Neuronal stem cell (in vitro differentiated cells): ENCODE data around the gene CA14.
A peak's percentile ranks its signal among the peaks of the same experiment; 100 is the strongest.
"Not testable (repeated sequence)": the region's sequence is repeated elsewhere in the genome, so short reads cannot be mapped to it uniquely, and the experiment has no call there.

ENCODE experiments used
- DNase-seq: peaks from one replicate; pipeline ENCODE4 v3.0.0-alpha.2; 2013; ENCODE audit warnings: low spot score
- H2AFZ ChIP-seq: one replicate; pipeline ENCODE4 v1.6.1; 2013; ENCODE audit warnings: mild to moderate bottlenecking, low read length, inconsistent platforms
- H2AK5ac ChIP-seq: 2 replicates; pipeline ENCODE4 v1.6.1; 2013; ENCODE audit warnings: low read depth, mild to moderate bottlenecking, inconsistent platforms, low read length, moderate library complexity, mixed read lengths
- H2BK120ac ChIP-seq: 2 replicates; pipeline ENCODE4 v1.6.1; 2013; ENCODE audit warnings: low read depth, mild to moderate bottlenecking, inconsistent platforms, low read length, moderate library complexity, mixed read lengths
- H2BK12ac ChIP-seq: one replicate; pipeline ENCODE4 v1.6.1; 2013; ENCODE audit warnings: low read length, inconsistent platforms
- H2BK15ac ChIP-seq: 2 replicates; pipeline ENCODE4 v1.6.1; 2013; ENCODE audit warnings: mild to moderate bottlenecking, low read length, inconsistent platforms, mixed read lengths
- H2BK5ac ChIP-seq: one replicate; pipeline ENCODE4 v1.6.1; 2013; ENCODE audit warnings: inconsistent platforms, mild to moderate bottlenecking, low read length, moderate library complexity
- H3K14ac ChIP-seq: one replicate; pipeline ENCODE4 v1.6.1; 2013; ENCODE audit warnings: low read length, inconsistent platforms
- H3K18ac ChIP-seq: 2 replicates; pipeline ENCODE4 v1.6.1; 2013; ENCODE audit warnings: low read length, inconsistent platforms
- H3K23ac ChIP-seq: 2 replicates; pipeline ENCODE4 v1.6.1; 2013; ENCODE audit warnings: low read depth, mild to moderate bottlenecking, mixed read lengths, low read length, inconsistent platforms; ENCODE audit not compliant: poor library complexity
- H3K27ac ChIP-seq: replicated peaks from 3 replicates; pipeline ENCODE4 v1.5.1; 2013; ENCODE audit warnings: low read length, inconsistent platforms
- H3K27me3 ChIP-seq, 3 experiments: 2 replicates each; pipeline ENCODE4 v1.6.1; 2013; ENCODE audit warnings: low read length in 3 of 3, mild to moderate bottlenecking in 2 of 3, inconsistent platforms in 1 of 3, low read depth in 1 of 3, mixed read lengths in 1 of 3, moderate library complexity in 1 of 3; ENCODE audit not compliant: control insufficient read depth in 3 of 3, insufficient read depth in 3 of 3
- H3K36me3 ChIP-seq, 2 donors: replicated peaks in 1 of 2; 2 replicates each; pipeline ENCODE4 v1.6.1; 2013; ENCODE audit warnings: low read length in 2 of 2; ENCODE audit not compliant: control insufficient read depth in 2 of 2, insufficient read depth in 2 of 2
- H3K4ac ChIP-seq: 2 replicates; pipeline ENCODE4 v1.6.1; 2013; ENCODE audit warnings: inconsistent platforms, mild to moderate bottlenecking, low read length, moderate library complexity
- H3K4me1 ChIP-seq, 2 donors: 1 replicate in 1 of 2; 2 replicates in 1 of 2; pipeline ENCODE4 v1.6.1; 2013; ENCODE audit warnings: low read length in 2 of 2, low read depth in 1 of 2; ENCODE audit not compliant: control insufficient read depth in 2 of 2, insufficient read depth in 1 of 2
- H3K4me2 ChIP-seq: one replicate; pipeline ENCODE4 v1.6.1; 2013; ENCODE audit warnings: mild to moderate bottlenecking, low read length, inconsistent platforms; ENCODE audit not compliant: insufficient read depth, poor library complexity, severe bottlenecking
- H3K4me3 ChIP-seq, 2 donors: 2 replicates each; pipeline ENCODE4 v1.5.1; 2013; ENCODE audit warnings: low read length in 2 of 2, mild to moderate bottlenecking in 2 of 2, inconsistent platforms in 1 of 2, moderate library complexity in 1 of 2
- H3K79me1 ChIP-seq: one replicate; pipeline ENCODE4 v1.6.1; 2013; ENCODE audit warnings: low read depth, mild to moderate bottlenecking, inconsistent platforms, low read length, moderate library complexity
- H3K9ac ChIP-seq: one replicate; pipeline ENCODE4 v1.6.1; 2013; ENCODE audit warnings: mild to moderate bottlenecking, low read depth, low read length, inconsistent platforms; ENCODE audit not compliant: poor library complexity
- H3K9me3 ChIP-seq, 2 donors: replicated peaks in 1 of 2; 2 replicates each; pipeline versions ENCODE3 to v1.6.1; 2013; ENCODE audit warnings: low read length in 2 of 2, mild to moderate bottlenecking in 2 of 2, inconsistent platforms in 1 of 2, low read depth in 1 of 2, mixed read lengths in 1 of 2, moderate library complexity in 1 of 2; ENCODE audit not compliant: control insufficient read depth in 2 of 2, insufficient read depth in 1 of 2
- H4K8ac ChIP-seq: one replicate; pipeline ENCODE4 v1.6.1; 2013; ENCODE audit warnings: low read depth, mild to moderate bottlenecking, inconsistent platforms, low read length, moderate library complexity
- H4K91ac ChIP-seq: one replicate; pipeline ENCODE4 v1.6.1; 2013; ENCODE audit warnings: low read length, low read depth, mild to moderate bottlenecking, inconsistent platforms; ENCODE audit not compliant: poor library complexity
- WGBS, 2 donors: extraction: QIAGEN DNeasy Blood & Tissue Kit; methylation state at CpG; one replicate each; pipeline ENCODE4 v1.1.7; 2013; ENCODE audit warnings: missing lambda C conversion rate in 2 of 2, mixed read lengths in 1 of 2; ENCODE audit not compliant: insufficient read length in 2 of 2, insufficient replicate concordance in 1 of 2; ENCODE audit errors: extremely low coverage in 2 of 2; 5-methylcytosine and 5-hydroxymethylcytosine counted together

CA14 gene

GRCh38 chr1:150227228-150227627, 30.3 kb upstream of the CA14 start:
- Histone ChIP-seq H3K4me3 (no peak overlapping the region), H4K8ac (no peak overlapping the region), H2BK5ac (no peak overlapping the region), H3K9ac (no peak overlapping the region), H3K4ac (no peak overlapping the region), H4K91ac (no peak overlapping the region), H2BK12ac (no peak overlapping the region), H3K36me3 (peaks cover 23 to 93% of the 10 kb centered on the region in 2 donors), H3K4me2 (no peak overlapping the region), H3K23ac (no peak overlapping the region), H2AFZ (no peak overlapping the region), H3K4me1 (no peaks in the 10 kb centered on the region), H3K79me1 (no peaks in the 10 kb centered on the region), H3K14ac (no peak overlapping the region), H2BK15ac (no peak overlapping the region), H3K27me3 (no peaks in the 10 kb centered on the region), H3K27ac (no peak overlapping the region), H2AK5ac (no peak overlapping the region), H3K18ac (no peak overlapping the region), H2BK120ac (no peak overlapping the region), H3K9me3 (peaks cover 0 to 3% of the 10 kb centered on the region in 2 donors)
- DNase-seq, result no peak

- peaks cover 21 to 88% of the 10 kb centered on the region in 2 donors for H3K36me3 ChIP-seq
- H3K18ac ChIP-seq, H4K8ac ChIP-seq, H2BK12ac ChIP-seq, H2BK5ac ChIP-seq, H3K79me1 ChIP-seq, H2BK15ac ChIP-seq, H3K4me3 ChIP-seq, H3K23ac ChIP-seq, H3K9ac ChIP-seq, H2BK120ac ChIP-seq, DNase-seq, H3K27ac ChIP-seq, H3K4ac ChIP-seq, H3K4me1 ChIP-seq, H3K9me3 ChIP-seq, H3K14ac ChIP-seq, H3K4me2 ChIP-seq, H2AK5ac ChIP-seq, H2AFZ ChIP-seq, H3K27me3 ChIP-seq, H4K91ac ChIP-seq: not testable (repeated sequence)
- no CpG with 5 or more reads among the region's 10 CpGs for WGBS, 2 donors
Measured at GRCh38 chr1:150228246-150228645, 29.3 kb upstream of the CA14 start.

DNA sequence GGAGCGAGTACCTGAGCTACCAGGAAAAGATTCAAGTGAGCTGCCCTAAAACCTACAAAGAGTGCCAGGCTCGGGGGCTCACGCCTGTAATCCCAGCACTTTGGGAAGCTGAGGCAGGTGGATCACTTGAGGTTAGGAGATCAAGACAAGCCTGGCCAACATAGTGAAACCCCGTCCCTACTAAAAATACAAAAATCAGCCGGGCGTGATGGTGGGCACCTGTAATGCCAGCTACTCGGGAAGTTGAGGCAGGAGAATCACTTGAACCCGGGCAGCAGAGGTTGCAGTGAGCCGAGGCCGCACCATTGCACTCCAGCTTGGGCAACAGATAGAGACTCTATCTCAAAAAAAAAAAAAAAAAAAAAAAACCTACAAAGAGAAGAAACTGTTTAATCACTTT, 24.7 kb upstream of the CA14 start:
- H3K27me3 ChIP-seq, H3K4me3 ChIP-seq, H3K79me1 ChIP-seq, H3K14ac ChIP-seq, H2BK15ac ChIP-seq, H4K91ac ChIP-seq, H3K9me3 ChIP-seq, H2BK12ac ChIP-seq, DNase-seq, H3K23ac ChIP-seq, H3K18ac ChIP-seq, H3K9ac ChIP-seq, H3K4me2 ChIP-seq, H3K27ac ChIP-seq, H2AFZ ChIP-seq, H3K4ac ChIP-seq, H3K4me1 ChIP-seq, H2BK120ac ChIP-seq, H2BK5ac ChIP-seq, H4K8ac ChIP-seq, H2AK5ac ChIP-seq: not testable (repeated sequence)
- H3K36me3 ChIP-seq, result peaks cover 7 to 44% of the 10 kb centered on the region in 2 donors
- WGBS, 2 donors, result no CpG with 5 or more reads among the region's 10 CpGs

- Histone ChIP-seq H3K23ac (no peak overlapping the region), H4K91ac (no peak overlapping the region), H3K4me2 (peak overlapping the region; percentile 43), H2BK5ac (no peak overlapping the region), H3K79me1 (peaks cover 4% of the 10 kb centered on the region), H3K9ac (no peak overlapping the region), H2AK5ac (no peak overlapping the region), H4K8ac (no peak overlapping the region), H3K14ac (no peak overlapping the region), H2BK15ac (no peak overlapping the region), H3K9me3 (peaks cover 0 to 3% of the 10 kb centered on the region in 2 donors), H3K4me1 (peaks cover 1 to 7% of the 10 kb centered on the region in 2 donors), H3K36me3 (peaks cover 6 to 37% of the 10 kb centered on the region in 2 donors), H2BK12ac (no peak overlapping the region), H2BK120ac (no peak overlapping the region), H3K4me3 (peak overlapping the region; percentile 75 to 99), H3K4ac (no peak overlapping the region), H3K27ac (no peak overlapping the region), H3K27me3 (no peaks in the 10 kb centered on the region), H3K18ac (no peak overlapping the region), H2AFZ (no peak overlapping the region)
- DNase-seq, result no peak
- WGBS, 2 donors, result no CpG with 5 or more reads among the region's 15 CpGs
Measured at GRCh38 chr1:150233359-150234308, 23.9 kb upstream of the CA14 start.
